NOMO-1 treated with dmso at 0.1 percent for 144 hours (cell line): ENCODE results near the gene DTWD2.
"Not testable (repeated sequence)": the region's sequence is repeated elsewhere in the genome, so short reads cannot be mapped to it uniquely, and the experiment has no call there.

Source experiments
- DNase-seq: peaks from one replicate; lab custom pipeline; 2025; ENCODE audit not compliant: unreplicated experiment; lab: John Stamatoyannopoulos, UW

Gene DTWD2

GRCh38 chr5:118998861-118999260 is 10.5 kb upstream of the DTWD2 start:
- not testable (repeated sequence) for DNase-seq

- DNase-seq, result no peak
Measured at GRCh38 chr5:118996098-118996497, 7.8 kb upstream of the DTWD2 start.

- no peak for DNase-seq
Measured at GRCh38 chr5:118994595-118994994, 6.2 kb upstream of the DTWD2 start.

- not testable (repeated sequence) for DNase-seq
Measured at GRCh38 chr5:118993118-118993517, 4.8 kb upstream of the DTWD2 start.

GRCh38 chr5:118992055-118992454 is 3.7 kb upstream of the DTWD2 start:
- DNase-seq, result not testable (repeated sequence)

GRCh38 chr5:118990582-118990981 is 2.2 kb upstream of the DTWD2 start:
- no peak for DNase-seq

- DNase-seq, result no peak
Measured at GRCh38 chr5:118989816-118990215, 1.5 kb upstream of the DTWD2 start.

- DNase-seq, result no peak
Measured at GRCh38 chr5:118988866-118989180, 476 bp upstream of the DTWD2 start.

- DNase-seq, result no peak
Measured at GRCh38 chr5:118984602-118985001, 3.7 kb downstream of the DTWD2 start.

- DNase-seq, result no peak
Measured at GRCh38 chr5:118981783-118982182, 6.6 kb downstream of the DTWD2 start.

GRCh38 chr5:118980438-118980837 is 7.9 kb downstream of the DTWD2 start:
- DNase-seq, result no peak

- DNase-seq, result no peak
Measured at GRCh38 chr5:118980017-118980416, 8.3 kb downstream of the DTWD2 start.

- not testable (repeated sequence) for DNase-seq
Measured at GRCh38 chr5:118973779-118974445, 14.4 kb downstream of the DTWD2 start.

- no peak for DNase-seq
Measured at GRCh38 chr5:118968925-118969375, 19.4 kb downstream of the DTWD2 start.

- DNase-seq, result no peak
Measured at GRCh38 chr5:118968406-118968911, 19.9 kb downstream of the DTWD2 start.

- DNase-seq, result no peak
Measured at GRCh38 chr5:118967059-118967508, 21.3 kb downstream of the DTWD2 start.

- DNase-seq, result no peak
Measured at GRCh38 chr5:118965890-118966289, 22.5 kb downstream of the DTWD2 start.

GRCh38 chr5:118964970-118965369 is 23.4 kb downstream of the DTWD2 start:
- DNase-seq, result not testable (repeated sequence)

GRCh38 chr5:118964388-118964787 is 24.0 kb downstream of the DTWD2 start:
- DNase-seq, result not testable (repeated sequence)

GRCh38 chr5:118963169-118963568 is 25.2 kb downstream of the DTWD2 start:
- DNase-seq, result no peak

GRCh38 chr5:118960557-118960956 is 27.8 kb downstream of the DTWD2 start:
- no peak for DNase-seq

- DNase-seq, result no peak
Measured at GRCh38 chr5:118956727-118957126, 31.6 kb downstream of the DTWD2 start.

- DNase-seq, result no peak
Measured at GRCh38 chr5:118953652-118954005, 34.7 kb downstream of the DTWD2 start.
